K562 (cell line): ENCODE results near the gene CDK4. TPM values are rescaled to one million over a fixed set of nuclear protein-coding genes. Genes with fewer than 3 reads are reported as not detected.

Source experiments
- DPF2 ChIP-seq: fragments of 450-650 bp; IDR thresholded peaks from 2 replicates; pipeline ENCODE4 v1.6.1; 2016
- E4F1 ChIP-seq: fragments of 250-450 bp; sonication (Bioruptor Pico); IDR thresholded peaks from 2 replicates; pipeline ENCODE4 v1.5.0; 2021; ENCODE audit warnings: mild to moderate bottlenecking, borderline replicate concordance
- FOXA1 ChIP-seq: fragments of 450-650 bp; IDR thresholded peaks from 2 replicates; pipeline ENCODE4 v1.6.1; 2016; ENCODE audit warnings: mild to moderate bottlenecking, borderline replicate concordance
- HCFC1 ChIP-seq: IDR thresholded peaks from 2 replicates; pipeline ENCODE4 v1.6.1; 2012; ENCODE audit warnings: low read depth, low read length, improper control_type of control experiment
- ILK ChIP-seq: fragments of 450-650 bp; IDR thresholded peaks from 2 replicates; pipeline ENCODE4 v1.6.1; 2016; ENCODE audit warnings: missing genetic modification characterization, low read depth, mild to moderate bottlenecking, missing compliant biosample characterization, moderate library complexity, borderline replicate concordance
- MEF2D ChIP-seq: conservative IDR thresholded peaks from 2 replicates; pipeline ENCODE4 v1.6.1; 2016; ENCODE audit warnings: low read depth, missing genetic modification characterization, missing compliant biosample characterization
- MYC ChIP-seq, 2 experiments: fragments of 250-450 bp in 1 of 2; sonication (Bioruptor Pico) in 1 of 2; IDR thresholded peaks; 2 replicates each; pipeline versions ENCODE4 v1.5.1 to v1.6.1; 2012 to 2021; ENCODE audit warnings: low read depth in 2 of 2, borderline replicate concordance in 1 of 2, improper control_type of control experiment in 1 of 2, low read length in 1 of 2, mild to moderate bottlenecking in 1 of 2, moderate library complexity in 1 of 2
- POLR2G ChIP-seq: fragments of 200-400 bp; formaldehyde crosslinking; IDR thresholded peaks from 2 replicates; pipeline ENCODE4 v1.6.1; 2017; ENCODE audit warnings: low read depth, mild to moderate bottlenecking, antibody characterized with exemption, low read length, moderate library complexity
- PTTG1 ChIP-seq: fragments of 450-650 bp; IDR thresholded peaks from 2 replicates; pipeline ENCODE4 v1.6.1; 2016; ENCODE audit warnings: low read depth, mild to moderate bottlenecking, missing genetic modification characterization, missing compliant biosample characterization
- TEAD4 ChIP-seq, 2 experiments: sonication (generic) in 1 of 2; formaldehyde crosslinking in 1 of 2; IDR thresholded peaks; 2 replicates each; pipeline versions ENCODE4 v1.6.1 to v1.8.0; 2012 to 2022; ENCODE audit warnings: borderline replicate concordance in 1 of 2, inconsistent platforms in 1 of 2, low read length in 1 of 2, mild to moderate bottlenecking in 1 of 2, missing genetic modification reagents in 1 of 2
- THAP7 ChIP-seq: fragments of 250-450 bp; sonication (Bioruptor Pico); IDR thresholded peaks from 2 replicates; pipeline ENCODE4 v1.5.0; 2021
- TRIM28 ChIP-seq: fragments of 450-650 bp; IDR thresholded peaks from 2 replicates; pipeline ENCODE4 v1.6.1; 2017
- USF1 ChIP-seq: sonication (generic); formaldehyde crosslinking; IDR thresholded peaks from 2 replicates; pipeline ENCODE4 v1.9.0; 2022; ENCODE audit warnings: mild to moderate bottlenecking, missing genetic modification reagents
- ZBTB11 ChIP-seq, 3 experiments: fragments of 200-800 bp in 1 of 3; fragments of 250-450 bp in 1 of 3; fragments of 450-650 bp in 1 of 3; sonication (Bioruptor Pico) in 1 of 3; sonication (Bioruptor generic) in 1 of 3; formaldehyde crosslinking in 1 of 3; IDR thresholded peaks; 2 replicates each; pipeline versions ENCODE4 v1.6.1 to v1.8.0; 2016 to 2022; ENCODE audit warnings: mild to moderate bottlenecking in 2 of 3, missing genetic modification characterization in 2 of 3, missing compliant biosample characterization in 1 of 3, moderate library complexity in 1 of 3
- ZNF184 ChIP-seq: sonication (generic); formaldehyde crosslinking; IDR thresholded peaks from 2 replicates; pipeline ENCODE4 v1.5.0; 2020; ENCODE audit warnings: missing genetic modification reagents
- ZNF217 ChIP-seq: sonication (generic); formaldehyde crosslinking; IDR thresholded peaks from 2 replicates; pipeline ENCODE4 v1.8.0; 2022; ENCODE audit warnings: mild to moderate bottlenecking, missing genetic modification reagents
- ZNF764 ChIP-seq: fragments of 250-450 bp; sonication (Bioruptor Pico); IDR thresholded peaks from 2 replicates; pipeline ENCODE4 v1.4.0; 2020; ENCODE audit warnings: low read depth, mild to moderate bottlenecking, moderate library complexity
- ZNF778 ChIP-seq: fragments of 450-650 bp; formaldehyde crosslinking; IDR thresholded peaks from 2 replicates; pipeline ENCODE4 v1.4.0; 2020; ENCODE audit warnings: mild to moderate bottlenecking, moderate library complexity
- polyA plus RNA-seq, 8 experiments: library from polyadenylated mRNA; depleted of rRNA in 4 of 8; stranded (reverse) in 5 of 8; unstranded in 3 of 8; fragments of >200 nt; fragmentation: Nextera tagmentation in 2 of 8; fragmentation: Illumina TruSeq in 1 of 8; extraction: Ambion mirVana in 2 of 8; extraction: Trizol in 1 of 8; gene quantifications; 2 replicates each; pipeline versions ENCODE4 v1.2.1 to v1.2.3, GENCODE V29; 2011 to 2014; ENCODE audit warnings: inconsistent platforms in 1 of 8, missing spikeins in 1 of 8
- total RNA-seq, 7 experiments: library from RNA; depleted of rRNA in 6 of 7; stranded (reverse); fragments of >200 nt in 6 of 7; fragmentation: Illumina TruSeq in 2 of 7; extraction: Trizol in 2 of 7; gene quantifications; 2 replicates each; pipeline versions ENCODE4 v1.2.1 to v1.2.3, GENCODE V29; 2011 to 2021; ENCODE audit warnings: low replicate concordance in 1 of 7

Gene CDK4
- total and polyA plus RNA-seq, 9 of the 15 experiments (the other 6 are each of a cell fraction or from before 2014, with no cell fraction given), result 37.8 to 436 (median 238) TPM

- TF ChIP-seq TRIM28, result no peak
- TF ChIP-seq FOXA1, result no peak
- 0 out of 2 replicates have a peak, but pooled peaks have one; percentile 16 for TF ChIP-seq MYC (IDR thresholded peaks at IDR 0.05; ENCODE audit: low read depth, low read length)
- TF ChIP-seq MYC (CRISPR knock-in tag; IDR thresholded peaks at IDR 0.05; ENCODE audit: borderline replicate concordance, low read depth), result no peak
- TF ChIP-seq ILK (tag), result no peak
- TF ChIP-seq TEAD4 (IDR thresholded peaks at IDR 0.05; ENCODE audit: low read length), result no peak
- no peak for TF ChIP-seq TEAD4 (CRISPR knock-in tag; IDR thresholded peaks at IDR 0.05; ENCODE audit: borderline replicate concordance)
- no peak for TF ChIP-seq HCFC1
- peak in 1 of 3 experiments; percentile 29; a peak in 1 of 6 replicates for TF ChIP-seq ZBTB11 (CRISPR knock-in tag; IDR thresholded peaks at IDR 0.05)
- TF ChIP-seq THAP7 (CRISPR knock-in tag), result no peak
- peak; percentile 74 for TF ChIP-seq DPF2
- no peak for TF ChIP-seq PTTG1 (tag)
- TF ChIP-seq ZNF184, result no peak
- no peak for TF ChIP-seq ZNF217 (CRISPR knock-in tag)
- no peak for TF ChIP-seq ZNF778 (CRISPR knock-in tag)
- TF ChIP-seq ZNF764 (CRISPR knock-in tag), result no peak
- no peak for TF ChIP-seq E4F1 (CRISPR knock-in tag)
- TF ChIP-seq MEF2D (tag), result no peak; the same call in 1 of the 2 replicates
- TF ChIP-seq USF1 (CRISPR knock-in tag), result peak; percentile 5; the same call in 1 of the 2 replicates
- TF ChIP-seq POLR2G, result peak; percentile 52
These were observed 2.5 kb upstream of the CDK4 start, which contains the start of gene MARCHF9 (continued) for GRCh38 chr12:57754411-57755193.
